ENCODE measurements around the gene VANGL2. TPM values are rescaled to one million over a fixed set of nuclear protein-coding genes. Genes with fewer than 3 reads are reported as not detected.

VANGL2 gene
- total and polyA plus RNA-seq, 2 of the 8 experiments (the other 6 are each of a cell fraction or from before 2014, with no cell fraction given), result 62.5 to 118 TPM

DNA sequence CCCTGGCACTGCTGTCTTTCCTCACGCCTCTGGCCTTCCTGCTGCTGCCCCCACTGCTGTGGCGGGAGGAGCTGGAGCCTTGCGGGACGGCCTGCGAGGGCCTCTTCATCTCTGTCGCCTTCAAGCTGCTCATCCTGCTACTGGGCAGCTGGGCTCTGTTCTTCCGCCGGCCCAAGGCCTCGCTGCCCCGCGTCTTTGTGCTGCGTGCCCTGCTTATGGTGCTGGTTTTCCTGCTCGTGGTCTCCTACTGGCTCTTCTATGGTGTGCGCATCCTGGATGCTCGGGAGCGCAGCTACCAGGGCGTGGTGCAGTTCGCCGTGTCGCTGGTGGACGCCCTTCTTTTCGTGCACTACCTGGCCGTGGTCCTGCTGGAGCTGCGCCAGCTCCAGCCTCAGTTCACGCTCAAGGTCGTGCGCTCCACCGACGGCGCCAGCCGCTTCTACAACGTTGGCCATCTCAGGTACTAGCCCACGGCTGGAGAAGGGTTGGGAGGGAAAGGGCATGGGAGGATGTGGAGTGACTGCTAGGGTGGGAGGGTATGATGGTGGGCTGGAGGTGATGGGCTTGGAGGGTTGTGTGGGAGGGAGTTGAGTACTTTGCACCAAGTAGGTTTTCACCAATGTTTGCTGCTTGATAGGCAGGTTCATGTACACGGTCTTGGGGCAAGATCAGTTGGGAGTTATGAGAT, 18.9 kb downstream of the VANGL2 start:
- no peak overlapping the region; the same call in 1 of the 2 replicates for H4K8ac ChIP-seq (ENCODE audit: extremely low read depth, insufficient read depth, low read length)
- H2AK5ac ChIP-seq (ENCODE audit: low read depth, low read length), result no peak overlapping the region
- 95% methylated on average over 34 of the region's 34 CpGs; no CpG with 5 or more reads in 1 of the 2 experiments for WGBS, 2 experiments (ENCODE audit: extremely low coverage in 1 of 2, insufficient coverage in 1 of 2, insufficient read length in 1 of 2, insufficient replicate concordance in 2 of 2, low coverage in 1 of 2, low lambda C conversion rate in 2 of 2, missing lambda C conversion rate in 1 of 2)
- no peak overlapping the region for H2BK120ac ChIP-seq (replicated peaks; ENCODE audit: low read depth, low read length)
- POLR2A ChIA-PET (ENCODE audit: partially characterized antibody), result interaction anchor here (0.6 to 2.5 kb wide), 4 partner anchors 9 to 169 kb away, joined by 3 to 8 read pairs (median 4); no protein-coding TSS in a partner anchor
- peaks cover 5 to 16% of the 10 kb centered on the region in 2 experiments for H4K20me1 ChIP-seq (replicated peaks in 1 of 2; ENCODE audit: control insufficient read depth in 1 of 2, insufficient read depth in 2 of 2, low read length in 2 of 2)
- H4K91ac ChIP-seq (replicated peaks; ENCODE audit: insufficient read length, low read length), result no peak overlapping the region
- FAIRE-seq (no peak), DNase-seq (ENCODE audit: low read depth in 1 of 2, low spot score in 2 of 2) (no peak)
- H3K27me3 ChIP-seq (replicated peaks in 1 of 4; ENCODE audit: control insufficient read depth in 3 of 4, extremely low read depth in 1 of 4, insufficient read depth in 3 of 4, low read length in 3 of 4), result no peaks in the 10 kb centered on the region
- H3K56ac ChIP-seq (replicated peaks; ENCODE audit: insufficient read length, low read depth, low read length), result no peak overlapping the region
- H3K14ac ChIP-seq (ENCODE audit: insufficient read length), result no peak overlapping the region
- no peak overlapping the region for H3K9ac ChIP-seq (replicated peaks in 1 of 4; ENCODE audit: extremely low read depth in 1 of 4, low read depth in 3 of 4, low read length in 3 of 4)
- H3K9me3 ChIP-seq (ENCODE audit: insufficient read depth in 2 of 2, low read depth in 1 of 2, low read length in 1 of 2), result no peaks in the 10 kb centered on the region
- H2BK20ac ChIP-seq (ENCODE audit: low read length), result no peak overlapping the region
- no peak overlapping the region for H3K4ac ChIP-seq (replicated peaks; ENCODE audit: insufficient read length, low read depth, low read length)
- H3K23ac ChIP-seq (ENCODE audit: insufficient read length), result no peak overlapping the region
- H3K18ac ChIP-seq (ENCODE audit: extremely low read depth, low read length), result no peak overlapping the region
- peaks cover 0 to 10% of the 10 kb centered on the region in 2 experiments; a peak in 2 of 4 replicates for H3K79me2 ChIP-seq (ENCODE audit: control insufficient read depth in 1 of 2, insufficient read depth in 2 of 2, low read length in 2 of 2)
- no peak overlapping the region; the same call in 1 of the 2 replicates for H2BK5ac ChIP-seq (ENCODE audit: low read depth, low read length)
- H4K5ac ChIP-seq (ENCODE audit: insufficient read length, low read depth, low read length), result no peak overlapping the region
- TF ChIP-seq KDM4A (IDR thresholded peaks at IDR 0.05; ENCODE audit: low read depth, low read length, severe bottlenecking) (no peak), POU5F1 (IDR thresholded peaks at IDR 0.05; ENCODE audit: low read depth, low read length) (no peak), KDM1A (IDR thresholded peaks at IDR 0.05; ENCODE audit: borderline replicate concordance, low read length) (no peak), CHD1 (IDR thresholded peaks at IDR 0.05; ENCODE audit: low read depth, low read length) (no peak), SP2 (IDR thresholded peaks at IDR 0.05; ENCODE audit: low read length) (no peak), SIN3A (conservative IDR thresholded peaks at IDR 0.05 in 1 of 2, IDR thresholded peaks at IDR 0.05 in 1 of 2; ENCODE audit: low read depth in 1 of 2, low read length in 2 of 2) (no peak)
- H3K36me3 ChIP-seq (ENCODE audit: control insufficient read depth in 2 of 4, insufficient read depth in 4 of 4, low read length in 3 of 4), result peaks cover 16 to 65% (median 48%) of the 10 kb centered on the region in 4 experiments
- no peak overlapping the region for H3K4me3 ChIP-seq (ENCODE audit: extremely low read depth in 1 of 4, insufficient read depth in 2 of 4, low read depth in 3 of 4, low read length in 4 of 4)
- H2BK12ac ChIP-seq (ENCODE audit: low read depth, low read length), result no peak overlapping the region
- no peaks in the 10 kb centered on the region for H3K23me2 ChIP-seq (ENCODE audit: low read depth, low read length)
- peaks cover 9% of the 10 kb centered on the region for H3K79me1 ChIP-seq (ENCODE audit: low read depth, low read length)
- H3K4me1 ChIP-seq (replicated peaks in 1 of 4; ENCODE audit: control insufficient read depth in 3 of 4, insufficient read depth in 4 of 4, low read length in 3 of 4), result no peaks in the 10 kb centered on the region
- no peak overlapping the region for H2AFZ ChIP-seq (ENCODE audit: low read length)
- CTCF ChIA-PET (ENCODE audit: partially characterized antibody), result interaction anchor here (0.5 to 5.8 kb wide), 9 partner anchors 8 to 798 kb away, joined by 3 to 57 read pairs (median 3); partner anchors contain the start of genes COPA and NCSTN
- no peak overlapping the region for H3K27ac ChIP-seq (ENCODE audit: low read depth, low read length)
- H2BK15ac ChIP-seq (ENCODE audit: low read length), result no peak overlapping the region
- H3K4me2 ChIP-seq (ENCODE audit: insufficient read depth in 1 of 2, low read depth in 2 of 2, low read length in 2 of 2), result no peak overlapping the region
